GM21381 (cell line): ENCODE data around the gene HBQ1.
"Not testable (repeated sequence)": the region's sequence is repeated elsewhere in the genome, so short reads cannot be mapped to it uniquely, and the experiment has no call there.

Experiments
- ATAC-seq: cut with Tn5 transposase; IDR thresholded peaks from one replicate; pipeline ENCODE4 v1.9.1; 2021; ENCODE audit warnings: mild to moderate bottlenecking, moderate library complexity; ENCODE audit not compliant: unreplicated experiment

HBQ1 gene

GRCh38 chr16:200388-200787 is 20.1 kb downstream of the HBQ1 start:
- ATAC-seq: no peak

DNA sequence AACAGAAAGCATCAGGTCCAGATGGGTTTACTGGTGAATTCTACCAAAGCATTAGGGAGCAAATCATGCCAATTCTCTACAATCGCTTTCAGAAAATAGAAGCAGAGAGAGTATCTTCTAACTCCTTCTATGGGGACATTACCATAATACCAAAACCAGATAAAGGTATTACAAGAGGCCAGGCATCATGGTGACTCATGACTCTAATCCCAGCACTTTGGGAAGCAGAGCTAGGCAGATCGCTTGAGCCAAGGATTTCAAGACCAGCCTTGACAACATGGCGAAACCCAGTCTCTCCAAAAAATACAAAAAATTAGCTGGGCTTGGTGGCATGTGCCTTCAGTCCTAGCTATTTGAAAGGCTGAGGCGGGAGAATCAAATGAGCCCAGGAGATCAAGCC is 23.0 kb downstream of the HBQ1 start:
- no peak for ATAC-seq

GRCh38 chr16:204046-204445 is 23.8 kb downstream of the HBQ1 start:
- not testable (repeated sequence) for ATAC-seq

- ATAC-seq: not testable (repeated sequence)
These were observed 29.1 kb downstream of the HBQ1 start for GRCh38 chr16:209359-209758.

- not testable (repeated sequence) for ATAC-seq
These were observed 31.4 kb downstream of the HBQ1 start for GRCh38 chr16:211631-212180.

GRCh38 chr16:212999-213398 is 32.7 kb downstream of the HBQ1 start:
- ATAC-seq: no peak

DNA sequence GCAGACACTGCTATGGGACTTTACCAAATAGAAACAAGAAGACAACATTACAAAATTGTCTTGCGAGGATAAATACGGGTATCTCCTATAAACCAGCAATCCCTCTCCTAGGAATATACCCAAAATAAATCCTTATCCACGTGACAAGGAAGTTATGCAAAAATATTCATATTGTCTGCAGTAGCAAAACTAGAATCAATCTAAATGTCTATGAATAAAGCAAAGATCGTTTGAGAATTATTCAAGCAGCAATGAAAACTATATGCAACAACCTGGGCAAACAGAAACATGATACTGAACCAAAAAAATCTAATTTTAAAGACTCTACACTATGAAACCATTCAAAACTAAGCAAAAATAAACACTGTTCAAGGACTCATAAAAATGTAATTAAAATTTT is 39.8 kb downstream of the HBQ1 start:
- no peak for ATAC-seq

- ATAC-seq: no peak
These were observed 48.0 kb downstream of the HBQ1 start for GRCh38 chr16:228151-228851.

DNA sequence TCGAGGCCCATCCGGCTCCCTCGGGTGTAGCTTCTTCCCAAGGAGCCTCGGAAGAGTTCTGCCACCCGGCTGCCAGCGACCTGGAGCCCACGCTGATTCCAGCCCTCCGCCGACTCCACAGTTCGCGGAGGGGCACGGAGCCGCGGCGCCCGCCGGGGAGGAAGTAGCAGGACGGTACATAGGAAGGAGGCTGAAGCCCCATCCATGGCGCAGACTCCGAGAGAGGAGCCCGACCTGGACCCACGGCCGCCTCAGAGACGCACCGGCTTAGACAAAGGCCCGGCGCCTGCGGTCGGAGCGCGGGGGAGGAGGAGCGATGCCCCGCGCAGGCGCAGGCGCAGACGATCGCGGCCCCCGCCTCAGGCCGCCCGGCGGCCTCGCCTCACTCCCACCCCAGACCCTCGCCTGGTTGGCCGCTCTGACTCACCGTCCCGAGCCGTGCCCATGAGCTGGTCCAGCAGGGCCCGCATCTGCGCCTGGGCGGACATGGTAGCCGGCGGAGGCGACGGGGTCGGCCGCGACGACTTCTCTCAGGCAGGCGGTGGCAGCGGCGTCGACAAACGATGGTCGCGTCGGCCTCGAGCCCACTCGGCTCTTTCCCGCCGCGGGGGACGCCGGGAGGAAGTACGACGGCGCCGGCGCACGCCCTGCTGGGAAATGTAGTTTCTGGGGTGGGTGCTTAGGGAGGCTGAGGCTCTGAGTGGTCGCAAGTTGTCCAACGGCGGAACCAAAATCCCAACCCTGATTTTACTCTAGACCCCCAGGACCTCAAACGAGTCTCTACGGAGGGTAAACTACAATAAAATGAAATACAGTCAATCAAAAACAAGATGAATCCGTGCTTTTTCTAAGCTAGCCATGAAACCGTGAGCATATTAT is 48.8 kb downstream of the HBQ1 start, which contains the start of gene LUC7L:
Gene LUC7L (minus strand): TSS at position 598 of the 879 bp plus-strand sequence. CDS start 110 bp downstream, at position 488.
- peak; percentile 82 for ATAC-seq

GRCh38 chr16:229731-230281 is 49.5 kb downstream of the HBQ1 start:
- ATAC-seq: no peak

GRCh38 chr16:230351-230750 is 50.1 kb downstream of the HBQ1 start:
- ATAC-seq: not testable (repeated sequence)
